Lung microvascular endothelial cell (primary cell): ENCODE results near the gene WDR93. TPM values are rescaled to one million over a fixed set of nuclear protein-coding genes. Genes with fewer than 3 reads are reported as not detected.

ENCODE experiments used
- DNase-seq, 2 donors: peaks; one replicate each; pipeline versions ENCODE4 v3.0.0 to v3.0.0-alpha.2; 2010; ENCODE audit warnings: low read depth in 2 of 2
- total RNA-seq: library from RNA; depleted of rRNA; stranded (reverse); fragments of >200 nt; gene quantifications from 2 replicates; pipeline ENCODE4 v1.2.1, GENCODE V29; 2014

The WDR93 gene
- total RNA-seq, 1 donor from 2014 or later, result not detected

DNA sequence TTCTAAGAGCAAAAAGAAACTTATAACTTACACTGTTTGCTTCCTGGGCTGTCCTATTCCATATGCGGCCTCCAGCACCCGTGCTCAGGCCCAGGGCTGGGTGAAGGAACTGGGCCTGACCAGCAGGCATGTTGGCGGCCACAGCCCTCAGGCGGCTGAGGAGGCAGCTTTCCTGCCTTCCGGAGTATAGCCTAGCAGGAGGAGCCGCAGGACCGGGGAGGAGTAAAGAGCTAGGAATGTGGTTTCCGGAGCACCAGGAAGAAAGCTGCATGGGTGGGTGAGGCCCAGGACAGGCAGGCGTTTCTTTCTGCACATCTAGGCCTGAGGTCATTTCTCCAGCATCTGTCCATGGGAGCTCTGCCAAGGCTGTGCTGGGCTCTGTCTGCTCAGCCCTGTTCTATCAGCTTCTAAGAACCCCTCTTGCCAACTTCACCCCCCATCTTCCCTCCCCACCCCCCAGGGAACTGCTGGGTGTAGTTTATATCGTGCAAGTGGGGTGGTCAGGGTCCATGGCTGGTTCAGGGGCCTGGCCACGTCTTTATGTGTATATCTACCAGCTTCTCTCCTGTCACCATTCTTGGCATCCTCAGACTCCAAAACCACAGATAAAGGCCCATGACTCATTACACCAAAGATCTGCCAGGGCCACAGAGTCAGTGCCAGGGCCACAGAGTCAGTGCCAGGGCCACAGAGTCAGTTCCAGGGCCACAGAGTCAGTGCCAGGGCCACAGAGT, 27.6 kb upstream of the WDR93 start:
- DNase-seq, result peak in 1 of 2 donors; percentile 91

DNA sequence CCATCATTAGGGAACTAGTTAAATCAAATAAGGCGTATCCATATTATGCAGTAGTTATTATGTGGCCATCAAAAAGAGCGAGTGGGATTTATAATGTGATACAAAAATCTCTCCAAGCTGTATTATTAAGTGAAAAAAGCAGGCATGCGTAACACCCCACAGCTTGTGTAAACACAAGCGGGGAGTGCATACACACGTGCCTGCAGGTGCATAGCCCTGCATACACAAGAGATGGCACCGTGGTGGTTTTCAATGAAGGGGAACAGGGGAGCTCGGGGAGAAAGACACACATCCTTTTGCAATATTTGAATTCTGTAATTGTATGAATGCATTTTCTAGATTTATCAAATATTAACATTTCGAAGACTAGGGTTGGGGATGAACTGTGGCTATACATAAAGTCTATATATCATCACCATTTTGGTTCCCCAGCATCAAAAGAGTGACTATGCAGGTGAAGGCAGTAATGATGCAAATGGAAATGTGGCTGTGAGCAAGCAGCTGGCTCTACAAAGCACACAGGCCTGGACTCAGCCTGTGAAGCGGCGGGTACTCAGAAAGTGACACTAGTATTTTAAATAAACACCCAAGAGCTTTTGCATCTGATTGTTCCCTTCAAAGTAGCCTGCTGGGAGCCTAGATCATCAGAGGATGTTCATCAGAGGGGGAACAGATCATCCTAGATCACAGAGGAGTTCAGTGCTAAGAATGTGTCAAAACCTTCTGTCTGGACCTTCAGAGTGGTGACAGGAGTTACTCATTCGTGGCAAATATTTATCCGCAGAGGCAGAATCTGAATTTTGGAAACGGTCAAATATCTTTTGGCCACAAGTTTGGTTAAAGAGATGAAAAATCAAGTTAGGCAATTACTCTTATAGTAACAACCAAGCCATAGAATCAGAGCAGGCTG, 25.9 kb upstream of the WDR93 start:
- DNase-seq, result no peak

- peak; percentile 53 to 65 for DNase-seq
These were observed 25.0 kb upstream of the WDR93 start for GRCh38 chr15:89665449-89666181.

DNA sequence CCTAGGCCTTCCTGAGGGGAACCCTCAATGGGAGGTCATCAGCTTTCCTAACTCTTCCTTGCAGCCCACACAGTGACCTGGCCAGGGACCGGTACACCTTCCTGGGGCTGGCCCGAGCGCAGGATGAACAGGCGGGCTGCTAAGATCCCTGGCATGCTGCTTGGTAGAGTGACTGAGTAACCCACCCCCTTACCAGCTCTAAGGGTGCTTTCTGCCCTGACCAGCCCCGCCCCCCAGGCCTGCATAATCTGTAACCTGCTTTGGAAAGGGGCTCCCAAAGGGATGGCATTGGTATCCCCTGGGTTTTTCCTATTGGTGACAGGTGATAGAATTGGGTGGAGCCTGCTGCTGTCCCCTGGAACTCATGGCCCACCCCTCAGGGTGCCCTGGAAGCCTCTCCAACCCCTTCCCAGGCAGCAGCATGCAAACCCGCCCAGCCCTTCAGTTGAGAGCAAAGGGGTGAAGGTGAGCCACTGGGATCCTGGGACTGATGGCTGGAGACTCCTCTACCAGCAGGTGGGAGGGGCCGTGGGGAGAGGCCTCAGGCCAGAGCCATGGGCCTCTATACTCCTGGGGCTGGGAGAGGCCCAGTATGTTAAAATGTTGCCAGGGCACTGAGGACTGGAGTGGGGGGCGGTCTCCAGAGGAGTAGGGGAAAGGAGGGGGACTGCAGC, 24.3 kb upstream of the WDR93 start:
- no peak for DNase-seq

DNA sequence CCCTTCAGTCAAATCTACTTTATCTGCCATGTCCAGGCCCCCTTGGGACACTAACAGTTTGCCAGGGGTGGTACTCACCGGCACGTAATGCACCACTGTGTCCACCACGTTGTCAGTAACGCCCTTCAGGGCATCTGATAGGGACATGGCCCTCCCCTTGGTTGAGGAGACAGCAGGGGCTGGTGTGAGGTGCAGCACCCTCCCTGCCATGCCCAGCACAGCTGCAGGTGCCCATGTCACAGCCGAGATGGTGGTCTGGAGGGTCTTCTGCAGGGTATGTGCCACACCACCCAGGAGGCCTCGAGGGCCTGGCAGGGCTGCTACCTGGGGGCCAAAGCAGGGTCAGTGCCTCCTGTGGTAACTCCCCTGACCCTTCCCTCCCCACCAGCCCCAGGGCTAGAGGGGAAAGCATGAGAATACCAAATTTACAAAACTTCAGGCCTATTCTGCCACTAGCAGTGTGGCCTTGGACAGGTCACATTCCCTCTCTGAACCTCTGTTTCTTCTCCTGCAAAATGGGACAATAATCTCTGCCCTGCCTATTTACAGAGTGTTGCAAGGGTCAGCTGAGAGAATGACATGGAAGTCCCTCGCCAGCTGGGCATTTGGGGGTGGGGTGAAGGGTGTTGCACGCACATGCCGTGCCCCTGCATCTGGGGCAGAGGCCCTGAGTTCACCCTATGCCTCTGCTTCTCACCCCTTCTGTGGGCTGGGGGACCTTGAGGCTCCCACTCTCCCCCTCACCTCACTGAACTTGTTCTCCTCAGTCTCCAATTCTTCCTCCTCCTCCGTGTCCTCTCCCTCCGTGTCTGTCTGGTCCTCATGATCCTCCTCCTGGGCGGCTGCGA, 23.5 kb upstream of the WDR93 start:
- DNase-seq, result no peak

GRCh38 chr15:89667706-89667960, 23.0 kb upstream of the WDR93 start:
- no peak for DNase-seq

DNA sequence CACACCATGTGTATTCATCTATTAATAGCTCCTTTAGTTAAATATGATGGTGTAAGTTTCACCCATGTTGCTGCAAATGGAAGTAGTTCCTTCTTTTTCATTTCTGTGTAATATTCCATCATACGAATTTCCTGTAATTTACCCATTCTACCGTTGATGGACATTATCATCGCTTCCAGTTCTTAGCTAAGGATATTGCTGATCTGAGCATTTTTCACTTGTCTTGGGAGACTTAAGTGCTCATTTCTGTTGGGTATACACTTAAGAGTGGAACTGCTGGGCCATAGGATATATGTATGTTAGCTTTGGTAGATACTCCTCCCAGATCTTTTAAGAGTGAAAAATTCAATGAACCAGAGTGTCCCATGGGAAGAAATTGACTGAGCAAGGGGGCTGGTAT, 22.4 kb upstream of the WDR93 start:
- no peak for DNase-seq

- DNase-seq, result no peak
These were observed 21.2 kb upstream of the WDR93 start for GRCh38 chr15:89669309-89669865.

DNA sequence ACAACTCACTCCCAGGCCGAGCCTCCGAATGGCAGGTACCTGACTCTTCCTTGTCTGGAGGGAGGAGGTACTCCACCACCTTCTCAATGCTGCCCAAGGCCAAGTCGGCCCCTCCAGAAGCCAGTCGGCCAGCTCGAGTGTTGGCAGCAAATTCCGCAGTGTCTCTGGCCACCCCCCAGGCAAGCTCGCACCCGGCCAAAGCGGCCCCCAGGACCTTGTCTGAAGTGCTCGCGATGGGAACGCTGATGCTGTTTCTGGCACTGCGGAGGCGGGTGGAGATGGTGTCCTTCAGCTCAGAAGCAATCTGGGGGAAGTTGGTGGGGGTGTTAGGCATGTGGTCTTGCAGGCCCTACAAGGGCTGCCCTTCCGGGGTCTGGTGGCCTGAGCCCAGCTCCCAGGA, 20.7 kb upstream of the WDR93 start:
- no peak for DNase-seq

- no peak for DNase-seq
These were observed 19.5 kb upstream of the WDR93 start for GRCh38 chr15:89670971-89671560.

- DNase-seq, result no peak
These were observed 18.9 kb upstream of the WDR93 start for GRCh38 chr15:89671687-89672086.

- no peak for DNase-seq
These were observed 18.1 kb upstream of the WDR93 start for GRCh38 chr15:89672221-89673164.

- peak; percentile 42 to 68 for DNase-seq
These were observed 17.5 kb upstream of the WDR93 start for GRCh38 chr15:89673165-89673512.

DNA sequence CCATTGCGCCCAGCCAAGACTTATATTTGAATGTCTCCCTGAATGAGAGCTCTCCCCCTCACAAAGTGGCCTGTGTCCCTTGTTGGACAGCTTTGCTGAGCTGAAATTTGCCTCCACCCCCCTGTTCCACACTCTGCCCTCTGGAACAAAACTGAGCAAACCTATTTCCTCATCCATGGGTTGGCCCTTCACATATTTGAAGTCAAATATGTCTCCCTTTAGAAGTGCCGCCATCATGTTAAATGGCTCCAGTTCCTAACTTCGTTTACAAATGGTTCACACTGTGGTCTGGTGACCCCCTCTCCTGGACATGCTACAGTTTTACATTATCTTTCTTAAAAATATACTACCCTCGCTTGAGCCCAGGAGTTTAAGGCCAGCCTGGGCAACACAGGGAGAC, 16.1 kb upstream of the WDR93 start:
- no peak for DNase-seq

DNA sequence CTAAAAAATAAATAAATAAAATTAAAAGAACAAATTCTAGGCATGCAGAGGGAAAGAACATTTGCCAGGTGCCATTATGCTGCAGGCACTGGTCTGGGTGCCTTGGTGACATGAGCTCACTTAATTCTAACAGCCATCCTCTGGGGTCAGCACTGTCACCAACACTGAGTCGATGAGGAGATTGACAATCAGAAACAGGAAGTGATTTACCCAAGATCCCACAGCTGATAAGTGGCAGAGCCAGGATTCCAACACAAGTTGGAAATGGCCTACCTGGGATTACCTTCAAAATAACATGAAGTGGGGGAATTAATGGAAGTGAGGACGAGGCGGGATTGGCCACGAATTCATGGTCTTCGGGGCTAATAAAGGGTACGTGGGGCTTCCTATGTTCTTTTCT, 15.0 kb upstream of the WDR93 start:
- DNase-seq, result no peak

- DNase-seq, result no peak
These were observed 13.2 kb upstream of the WDR93 start for GRCh38 chr15:89677381-89677780.

DNA sequence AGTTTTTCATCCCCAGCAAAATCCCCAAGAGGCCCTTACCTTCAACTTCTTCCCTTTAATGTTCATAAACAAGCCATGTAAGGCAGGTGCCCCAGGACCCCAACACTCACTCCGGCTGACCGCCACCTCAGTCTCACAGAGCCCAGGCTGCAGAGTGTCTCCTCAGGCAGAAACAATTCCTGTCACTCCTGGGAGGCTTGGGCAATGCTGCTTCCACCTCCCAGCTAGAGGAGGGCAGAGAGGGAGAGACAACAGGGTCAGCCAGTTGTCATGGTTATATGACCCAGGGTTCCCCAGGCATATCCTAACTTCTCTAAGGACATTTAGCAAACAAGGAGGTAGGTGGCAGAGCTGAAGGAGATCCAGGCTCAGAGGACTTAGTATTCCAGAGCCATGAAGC, 11.4 kb upstream of the WDR93 start, which contains the start of gene PLIN1:
Gene PLIN1, minus strand, starts transcription at position 156 of the 400 bp plus-strand sequence. CDS start 1,878 bp downstream, outside the sequence.
- no peak for DNase-seq

- DNase-seq, result peak in 1 of 2 donors; percentile 82
These were observed 10.2 kb upstream of the WDR93 start for GRCh38 chr15:89680282-89680873.

GRCh38 chr15:89681146-89681545, 9.5 kb upstream of the WDR93 start:
- DNase-seq, result no peak
